HFF-Myc (cell line): ENCODE data around the gene SPON1.
"Not testable (repeated sequence)": the region's sequence is repeated elsewhere in the genome, so short reads cannot be mapped to it uniquely, and the experiment has no call there.

Source experiments
- DNase-seq: peaks from one replicate; pipeline ENCODE4 v3.0.0-alpha.2; 2011; ENCODE audit warnings: low read depth; ENCODE audit errors: extremely low read depth
- H3K4me3 ChIP-seq: replicated peaks from 2 replicates; pipeline ENCODE4 v1.5.1; 2011; ENCODE audit warnings: low read depth, mild to moderate bottlenecking, control low read depth, low read length
- TF ChIP-seq, protein P1 (sequence below): IDR thresholded peaks from 2 replicates; pipeline ENCODE4 v1.5.1; 2012; ENCODE audit warnings: mild to moderate bottlenecking, low read depth, low read length, control low read depth; ENCODE audit errors: missing control alignments

The SPON1 gene

DNA sequence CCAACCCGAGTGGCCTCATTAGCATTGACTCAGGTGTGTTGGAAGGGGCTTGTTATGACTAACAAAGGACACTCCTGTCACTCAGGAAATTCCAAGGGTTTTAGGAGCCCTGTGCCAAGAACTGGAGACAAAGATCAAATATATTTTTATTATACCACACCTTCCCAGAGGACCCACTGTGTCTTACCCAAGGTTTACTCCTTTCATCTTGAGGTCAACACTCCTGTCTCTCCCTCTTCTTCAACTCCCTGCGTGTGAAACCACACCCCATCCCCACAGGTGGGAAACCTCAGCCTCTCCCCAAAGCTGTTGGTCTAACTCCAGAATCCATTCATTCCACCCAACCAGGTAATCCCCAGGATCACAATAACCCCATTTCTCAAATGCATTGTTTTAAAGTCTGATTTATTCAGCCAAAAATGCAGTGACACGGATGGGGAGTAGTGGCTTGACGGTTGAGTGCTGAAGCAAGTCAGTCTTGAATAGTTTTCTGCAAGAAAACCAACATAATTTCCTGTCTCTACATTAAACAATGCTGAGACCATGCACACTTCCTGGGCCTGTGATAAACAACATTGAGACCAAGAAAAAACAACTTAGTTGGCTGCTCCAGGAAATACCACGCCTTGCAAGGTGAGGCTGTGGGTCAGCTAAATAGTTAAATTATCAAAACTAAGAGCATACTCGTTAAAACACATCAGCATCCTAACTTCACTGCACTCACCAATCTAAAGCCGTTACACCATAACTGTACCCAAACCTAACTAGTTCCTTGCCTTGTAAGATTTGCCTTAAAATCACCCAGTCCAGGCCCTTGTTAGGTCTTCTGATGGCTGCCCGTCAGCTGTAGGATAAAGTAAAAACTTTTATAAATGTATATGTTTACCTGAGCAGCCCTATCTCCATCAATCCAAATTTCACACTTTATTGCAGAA is 38.5 kb upstream of the SPON1 start:
- TF ChIP-seq, protein P1, sequence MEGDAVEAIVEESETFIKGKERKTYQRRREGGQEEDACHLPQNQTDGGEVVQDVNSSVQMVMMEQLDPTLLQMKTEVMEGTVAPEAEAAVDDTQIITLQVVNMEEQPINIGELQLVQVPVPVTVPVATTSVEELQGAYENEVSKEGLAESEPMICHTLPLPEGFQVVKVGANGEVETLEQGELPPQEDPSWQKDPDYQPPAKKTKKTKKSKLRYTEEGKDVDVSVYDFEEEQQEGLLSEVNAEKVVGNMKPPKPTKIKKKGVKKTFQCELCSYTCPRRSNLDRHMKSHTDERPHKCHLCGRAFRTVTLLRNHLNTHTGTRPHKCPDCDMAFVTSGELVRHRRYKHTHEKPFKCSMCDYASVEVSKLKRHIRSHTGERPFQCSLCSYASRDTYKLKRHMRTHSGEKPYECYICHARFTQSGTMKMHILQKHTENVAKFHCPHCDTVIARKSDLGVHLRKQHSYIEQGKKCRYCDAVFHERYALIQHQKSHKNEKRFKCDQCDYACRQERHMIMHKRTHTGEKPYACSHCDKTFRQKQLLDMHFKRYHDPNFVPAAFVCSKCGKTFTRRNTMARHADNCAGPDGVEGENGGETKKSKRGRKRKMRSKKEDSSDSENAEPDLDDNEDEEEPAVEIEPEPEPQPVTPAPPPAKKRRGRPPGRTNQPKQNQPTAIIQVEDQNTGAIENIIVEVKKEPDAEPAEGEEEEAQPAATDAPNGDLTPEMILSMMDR = no peak
- H3K4me3 ChIP-seq = no peak overlapping the region
- DNase-seq = no peak

- no peak for DNase-seq
- no peak overlapping the region for H3K4me3 ChIP-seq
- TF ChIP-seq, protein P1 = no peak
Measured at GRCh38 chr11:13924801-13925327, 37.7 kb upstream of the SPON1 start.

- not testable (repeated sequence) for H3K4me3 ChIP-seq, DNase-seq
Measured at GRCh38 chr11:13926366-13926765, 36.2 kb upstream of the SPON1 start.

- no peak overlapping the region for H3K4me3 ChIP-seq
- TF ChIP-seq, protein P1 = no peak
- DNase-seq = no peak
Measured at GRCh38 chr11:13926981-13927380, 35.5 kb upstream of the SPON1 start.

- H3K4me3 ChIP-seq = no peak overlapping the region
- TF ChIP-seq, protein P1 = no peak
- no peak for DNase-seq
Measured at GRCh38 chr11:13927481-13927880, 35.0 kb upstream of the SPON1 start.

DNA sequence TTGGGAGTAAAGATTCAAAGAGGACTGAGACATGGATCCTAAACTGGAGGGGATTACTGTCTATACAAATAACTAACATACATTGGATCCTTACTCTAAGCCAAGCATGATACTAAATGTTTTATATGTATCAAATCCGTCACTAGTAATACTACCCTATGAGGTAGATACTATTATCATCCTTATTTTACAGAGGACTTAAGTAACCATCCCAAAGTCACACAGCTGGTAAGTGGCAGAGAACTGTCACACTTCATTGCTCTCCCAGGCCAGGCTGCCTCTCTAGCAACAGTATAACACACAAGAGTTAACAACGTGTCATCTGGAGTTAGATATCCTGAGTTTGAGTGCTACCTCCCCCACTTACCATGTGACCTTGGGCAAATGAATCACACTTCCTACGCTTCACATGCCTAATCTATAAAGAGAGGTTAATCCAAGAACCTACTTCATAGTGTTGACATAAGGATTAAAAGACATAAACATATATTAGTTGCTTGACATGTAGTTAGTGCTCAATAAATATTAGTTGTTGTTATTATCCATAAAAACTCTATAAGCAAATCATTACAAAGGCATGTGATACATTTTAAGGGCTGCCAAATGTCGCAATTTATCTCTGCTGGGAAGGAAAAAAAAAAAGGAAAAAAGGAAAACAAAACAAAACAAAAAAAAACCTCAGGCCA is 33.8 kb upstream of the SPON1 start:
- peak; percentile 15 for DNase-seq
- H3K4me3 ChIP-seq = no peak overlapping the region
- TF ChIP-seq, protein P1 = no peak

GRCh38 chr11:13929395-13929891 is 33.1 kb upstream of the SPON1 start:
- H3K4me3 ChIP-seq = no peak overlapping the region
- TF ChIP-seq, protein P1 = no peak
- DNase-seq = no peak
